Measurements from ENCODE around the gene CSN3.

The CSN3 gene

DNA sequence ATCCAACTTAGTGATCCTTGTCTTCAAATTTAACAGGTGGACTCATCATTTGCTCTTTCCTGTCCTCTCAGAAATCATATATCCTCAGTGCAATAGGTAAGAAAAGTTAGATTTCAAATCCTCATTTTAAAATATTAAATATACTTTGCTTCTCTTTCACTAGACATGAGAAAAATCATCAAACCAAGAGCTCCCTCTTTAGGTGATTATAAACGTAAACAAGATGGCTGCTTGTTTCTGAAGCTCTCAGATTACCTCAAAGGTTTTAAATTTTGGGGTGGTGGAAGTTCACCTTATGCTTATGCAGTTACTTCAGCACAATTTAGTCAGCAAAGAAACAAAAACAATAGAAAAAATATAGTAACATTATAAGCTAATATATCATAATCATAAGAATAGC, 27.3 kb downstream of the CSN3 start:
- TF ChIP-seq EGR1 (IDR thresholded peaks at IDR 0.05) (no peak), YY1 (IDR thresholded peaks at IDR 0.05; ENCODE audit: low read depth) (0 out of 2 replicates have a peak, but pooled peaks have one; percentile 25), RAD21 (IDR thresholded peaks at IDR 0.05; ENCODE audit: low read depth) (peak; percentile 25)

DNA sequence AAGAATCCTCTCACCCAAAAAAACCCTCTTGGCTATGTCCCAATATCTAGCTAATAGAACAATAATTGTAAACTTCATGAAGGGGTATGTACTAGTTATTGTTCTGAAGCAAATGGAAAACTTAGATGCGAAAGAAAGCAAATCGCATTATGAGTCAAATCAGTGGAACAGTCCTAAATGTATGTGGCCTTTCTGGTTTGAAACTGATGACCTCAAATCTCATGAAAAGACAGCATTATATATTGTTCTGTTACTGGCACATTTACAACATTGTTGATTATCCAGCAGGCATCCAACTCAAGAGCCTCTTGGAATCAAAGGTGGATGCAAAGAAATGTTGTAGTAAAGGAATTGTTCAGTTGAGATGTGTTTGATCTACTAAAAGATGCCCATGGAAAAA, 34.7 kb downstream of the CSN3 start:
- no peak for TF ChIP-seq FOXM1 (IDR thresholded peaks at IDR 0.05; ENCODE audit: borderline replicate concordance, low read depth)
- TF ChIP-seq YY1 (IDR thresholded peaks at IDR 0.05; ENCODE audit: low read depth), result no peak
- no peak for TF ChIP-seq EP300 (IDR thresholded peaks at IDR 0.05; ENCODE audit: borderline replicate concordance)
- TF ChIP-seq CEBPB (IDR thresholded peaks at IDR 0.05), result no peak
- no peak for TF ChIP-seq NFIC (IDR thresholded peaks at IDR 0.05)
- TF ChIP-seq RAD21 (IDR thresholded peaks at IDR 0.05; ENCODE audit: low read depth), result no peak
- TF ChIP-seq, protein P1, sequence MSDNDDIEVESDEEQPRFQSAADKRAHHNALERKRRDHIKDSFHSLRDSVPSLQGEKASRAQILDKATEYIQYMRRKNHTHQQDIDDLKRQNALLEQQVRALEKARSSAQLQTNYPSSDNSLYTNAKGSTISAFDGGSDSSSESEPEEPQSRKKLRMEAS (IDR thresholded peaks at IDR 0.05), result no peak
- no peak for TF ChIP-seq CREB1 (IDR thresholded peaks at IDR 0.05; ENCODE audit: low read depth)
- no peak for TF ChIP-seq TAF1 (IDR thresholded peaks at IDR 0.05; ENCODE audit: low read depth)
- TF ChIP-seq, protein P2, sequence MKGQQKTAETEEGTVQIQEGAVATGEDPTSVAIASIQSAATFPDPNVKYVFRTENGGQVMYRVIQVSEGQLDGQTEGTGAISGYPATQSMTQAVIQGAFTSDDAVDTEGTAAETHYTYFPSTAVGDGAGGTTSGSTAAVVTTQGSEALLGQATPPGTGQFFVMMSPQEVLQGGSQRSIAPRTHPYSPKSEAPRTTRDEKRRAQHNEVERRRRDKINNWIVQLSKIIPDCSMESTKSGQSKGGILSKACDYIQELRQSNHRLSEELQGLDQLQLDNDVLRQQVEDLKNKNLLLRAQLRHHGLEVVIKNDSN (IDR thresholded peaks at IDR 0.05), result no peak
- no peak for TF ChIP-seq ZBTB7A (IDR thresholded peaks at IDR 0.05; ENCODE audit: low read depth)
- TF ChIP-seq TCF12 (IDR thresholded peaks at IDR 0.05; ENCODE audit: low read depth), result no peak
- TF ChIP-seq TEAD4 (IDR thresholded peaks at IDR 0.05), result no peak
- TF ChIP-seq, protein P3, sequence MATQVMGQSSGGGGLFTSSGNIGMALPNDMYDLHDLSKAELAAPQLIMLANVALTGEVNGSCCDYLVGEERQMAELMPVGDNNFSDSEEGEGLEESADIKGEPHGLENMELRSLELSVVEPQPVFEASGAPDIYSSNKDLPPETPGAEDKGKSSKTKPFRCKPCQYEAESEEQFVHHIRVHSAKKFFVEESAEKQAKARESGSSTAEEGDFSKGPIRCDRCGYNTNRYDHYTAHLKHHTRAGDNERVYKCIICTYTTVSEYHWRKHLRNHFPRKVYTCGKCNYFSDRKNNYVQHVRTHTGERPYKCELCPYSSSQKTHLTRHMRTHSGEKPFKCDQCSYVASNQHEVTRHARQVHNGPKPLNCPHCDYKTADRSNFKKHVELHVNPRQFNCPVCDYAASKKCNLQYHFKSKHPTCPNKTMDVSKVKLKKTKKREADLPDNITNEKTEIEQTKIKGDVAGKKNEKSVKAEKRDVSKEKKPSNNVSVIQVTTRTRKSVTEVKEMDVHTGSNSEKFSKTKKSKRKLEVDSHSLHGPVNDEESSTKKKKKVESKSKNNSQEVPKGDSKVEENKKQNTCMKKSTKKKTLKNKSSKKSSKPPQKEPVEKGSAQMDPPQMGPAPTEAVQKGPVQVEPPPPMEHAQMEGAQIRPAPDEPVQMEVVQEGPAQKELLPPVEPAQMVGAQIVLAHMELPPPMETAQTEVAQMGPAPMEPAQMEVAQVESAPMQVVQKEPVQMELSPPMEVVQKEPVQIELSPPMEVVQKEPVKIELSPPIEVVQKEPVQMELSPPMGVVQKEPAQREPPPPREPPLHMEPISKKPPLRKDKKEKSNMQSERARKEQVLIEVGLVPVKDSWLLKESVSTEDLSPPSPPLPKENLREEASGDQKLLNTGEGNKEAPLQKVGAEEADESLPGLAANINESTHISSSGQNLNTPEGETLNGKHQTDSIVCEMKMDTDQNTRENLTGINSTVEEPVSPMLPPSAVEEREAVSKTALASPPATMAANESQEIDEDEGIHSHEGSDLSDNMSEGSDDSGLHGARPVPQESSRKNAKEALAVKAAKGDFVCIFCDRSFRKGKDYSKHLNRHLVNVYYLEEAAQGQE (IDR thresholded peaks at IDR 0.05; ENCODE audit: low read depth), result no peak
- TF ChIP-seq EGR1 (IDR thresholded peaks at IDR 0.05), result no peak

DNA sequence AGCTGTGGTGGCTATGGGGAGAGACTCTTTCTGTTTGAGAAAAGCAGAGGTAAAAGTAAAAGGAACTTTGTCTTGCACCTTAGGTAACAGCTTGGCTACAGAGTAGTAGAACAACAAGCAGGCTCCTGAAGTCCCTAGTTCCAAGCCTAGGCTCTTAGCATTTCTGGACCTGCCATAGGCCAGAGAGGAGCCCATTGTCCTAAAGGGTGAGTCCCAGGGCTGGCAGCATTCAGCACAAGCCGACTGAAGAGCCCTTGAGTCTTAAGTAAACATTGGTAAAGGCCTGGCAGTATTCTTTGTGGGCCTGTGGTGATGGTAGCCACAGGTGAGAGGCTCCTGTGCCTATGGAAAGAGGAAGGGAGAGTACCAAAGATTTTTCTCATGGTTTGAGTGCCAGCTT, 38.2 kb downstream of the CSN3 start:
- TF ChIP-seq, protein P2 (IDR thresholded peaks at IDR 0.05), result no peak
- TF ChIP-seq, protein P3 (IDR thresholded peaks at IDR 0.05; ENCODE audit: low read depth), result no peak
- TF ChIP-seq TAF1 (IDR thresholded peaks at IDR 0.05; ENCODE audit: low read depth) (no peak), RAD21 (IDR thresholded peaks at IDR 0.05; ENCODE audit: low read depth) (no peak), YY1 (IDR thresholded peaks at IDR 0.05; ENCODE audit: low read depth) (no peak), EP300 (IDR thresholded peaks at IDR 0.05; ENCODE audit: borderline replicate concordance) (no peak), CEBPB (IDR thresholded peaks at IDR 0.05) (no peak), ZBTB7A (IDR thresholded peaks at IDR 0.05; ENCODE audit: low read depth) (no peak), CREB1 (IDR thresholded peaks at IDR 0.05; ENCODE audit: low read depth) (no peak), TEAD4 (IDR thresholded peaks at IDR 0.05) (no peak), EGR1 (IDR thresholded peaks at IDR 0.05) (no peak)
- TF ChIP-seq, protein P1 (IDR thresholded peaks at IDR 0.05), result no peak

DNA sequence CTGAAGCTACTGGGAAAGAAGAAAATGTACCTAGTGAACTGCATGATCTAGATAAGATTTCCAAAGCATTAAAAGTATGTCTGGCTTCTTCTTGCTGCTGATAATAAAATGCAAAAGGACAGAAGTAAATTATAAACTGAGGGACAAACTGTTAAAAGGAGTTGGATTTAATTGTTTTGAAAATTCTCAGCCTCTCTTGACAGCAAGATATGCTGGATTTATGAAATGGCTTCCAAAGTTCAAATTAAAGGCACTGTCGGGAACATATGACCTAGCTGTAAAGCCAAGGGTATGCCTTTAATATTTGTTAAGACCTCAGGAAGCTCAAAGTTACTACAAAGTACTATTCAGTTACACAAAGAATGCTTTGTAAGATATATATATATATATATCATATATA, 46.3 kb downstream of the CSN3 start:
- TF ChIP-seq YY1 (IDR thresholded peaks at IDR 0.05; ENCODE audit: low read depth) (no peak), CEBPB (IDR thresholded peaks at IDR 0.05) (no peak), TAF1 (IDR thresholded peaks at IDR 0.05; ENCODE audit: low read depth) (no peak), TEAD4 (IDR thresholded peaks at IDR 0.05) (no peak), NFIC (IDR thresholded peaks at IDR 0.05) (no peak), EGR1 (IDR thresholded peaks at IDR 0.05) (no peak), ZBTB7A (IDR thresholded peaks at IDR 0.05; ENCODE audit: low read depth) (no peak), FOXM1 (IDR thresholded peaks at IDR 0.05; ENCODE audit: borderline replicate concordance, low read depth) (no peak), CREB1 (IDR thresholded peaks at IDR 0.05; ENCODE audit: low read depth) (no peak), EP300 (IDR thresholded peaks at IDR 0.05; ENCODE audit: borderline replicate concordance) (no peak), RAD21 (IDR thresholded peaks at IDR 0.05; ENCODE audit: low read depth) (no peak), TCF12 (IDR thresholded peaks at IDR 0.05; ENCODE audit: low read depth) (no peak)
- TF ChIP-seq, protein P2 (IDR thresholded peaks at IDR 0.05), result no peak
- TF ChIP-seq, protein P3 (IDR thresholded peaks at IDR 0.05; ENCODE audit: low read depth), result no peak
- TF ChIP-seq, protein P1 (IDR thresholded peaks at IDR 0.05), result no peak

Measured in Ishikawa (cell line).